Peyer's patch (tissue), 4 donors: ENCODE measurements around the gene PHYKPL.
"Not testable (repeated sequence)": the region's sequence is repeated elsewhere in the genome, so short reads cannot be mapped to it uniquely, and the experiment has no call there.

Experiments used
- POLR2A ChIP-seq, 2 donors: fragments of 450-650 bp; IDR thresholded peaks; one replicate each; pipeline ENCODE4 v1.5.1; 2017; ENCODE audit warnings: antibody characterized with exemption in 2 of 2, mild to moderate bottlenecking in 2 of 2, moderate library complexity in 2 of 2
- TF ChIP-seq, protein P1 (sequence below), 6 experiments: fragments of 450-650 bp in 4 of 6; fragments of 200-600 bp in 2 of 6; sonication (generic) in 1 of 6; IDR thresholded peaks; one replicate each; pipeline ENCODE4 v1.5.1; 2017 to 2019; ENCODE audit warnings: antibody characterized with exemption in 6 of 6, mild to moderate bottlenecking in 3 of 6, moderate library complexity in 1 of 6

DNA sequence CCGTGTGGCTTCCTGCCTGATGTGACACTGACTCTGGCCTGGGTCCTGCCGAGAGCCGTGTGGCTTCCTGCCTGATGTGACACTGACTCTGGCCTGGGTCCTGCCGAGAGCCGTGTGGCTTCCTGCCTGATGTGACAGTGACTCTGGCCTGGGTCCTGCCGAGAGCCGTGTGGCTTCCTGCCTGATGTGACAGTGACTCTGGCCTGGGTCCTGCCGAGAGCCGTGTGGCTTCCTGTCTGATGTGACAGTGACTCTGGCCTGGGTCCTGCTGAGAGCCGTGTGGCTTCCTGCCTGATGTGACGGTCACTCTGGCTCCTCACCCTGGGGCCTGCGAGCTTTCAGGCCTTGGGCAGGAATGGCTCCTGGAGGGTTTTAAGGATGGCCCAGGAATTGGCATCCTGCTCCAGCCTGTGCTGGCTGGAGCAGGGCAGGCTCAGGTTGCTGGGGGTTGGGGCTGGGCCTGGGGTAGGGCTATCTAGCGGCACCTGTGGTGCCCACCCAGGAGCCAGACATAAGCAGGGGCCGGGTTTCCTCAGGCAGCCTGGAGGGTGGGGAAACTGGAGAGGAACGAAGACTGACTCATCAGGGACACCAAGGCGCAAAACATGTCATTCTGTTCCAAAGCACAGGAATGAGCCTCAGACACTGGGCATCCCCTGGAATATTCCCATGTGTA, 7.2 kb upstream of the PHYKPL start:
- TF ChIP-seq, protein P1, sequence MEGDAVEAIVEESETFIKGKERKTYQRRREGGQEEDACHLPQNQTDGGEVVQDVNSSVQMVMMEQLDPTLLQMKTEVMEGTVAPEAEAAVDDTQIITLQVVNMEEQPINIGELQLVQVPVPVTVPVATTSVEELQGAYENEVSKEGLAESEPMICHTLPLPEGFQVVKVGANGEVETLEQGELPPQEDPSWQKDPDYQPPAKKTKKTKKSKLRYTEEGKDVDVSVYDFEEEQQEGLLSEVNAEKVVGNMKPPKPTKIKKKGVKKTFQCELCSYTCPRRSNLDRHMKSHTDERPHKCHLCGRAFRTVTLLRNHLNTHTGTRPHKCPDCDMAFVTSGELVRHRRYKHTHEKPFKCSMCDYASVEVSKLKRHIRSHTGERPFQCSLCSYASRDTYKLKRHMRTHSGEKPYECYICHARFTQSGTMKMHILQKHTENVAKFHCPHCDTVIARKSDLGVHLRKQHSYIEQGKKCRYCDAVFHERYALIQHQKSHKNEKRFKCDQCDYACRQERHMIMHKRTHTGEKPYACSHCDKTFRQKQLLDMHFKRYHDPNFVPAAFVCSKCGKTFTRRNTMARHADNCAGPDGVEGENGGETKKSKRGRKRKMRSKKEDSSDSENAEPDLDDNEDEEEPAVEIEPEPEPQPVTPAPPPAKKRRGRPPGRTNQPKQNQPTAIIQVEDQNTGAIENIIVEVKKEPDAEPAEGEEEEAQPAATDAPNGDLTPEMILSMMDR (IDR thresholded peaks at IDR 0.05), result not testable (repeated sequence)
- not testable (repeated sequence) for TF ChIP-seq POLR2A (IDR thresholded peaks at IDR 0.05)
